GM21360 (cell line): ENCODE data around the gene FNDC3B.

Experiments
- ATAC-seq: cut with Tn5 transposase; IDR thresholded peaks from one replicate; pipeline ENCODE4 v1.9.1; 2021; ENCODE audit warnings: mild to moderate bottlenecking, moderate library complexity; ENCODE audit not compliant: unreplicated experiment

FNDC3B gene

GRCh38 chr3:172208586-172209332 lies 169.4 kb downstream of the FNDC3B start:
- ATAC-seq: no peak

GRCh38 chr3:172209333-172210321 lies 170.2 kb downstream of the FNDC3B start:
- no peak for ATAC-seq

GRCh38 chr3:172210355-172210754 lies 171.0 kb downstream of the FNDC3B start:
- no peak for ATAC-seq

GRCh38 chr3:172211123-172211522 lies 171.7 kb downstream of the FNDC3B start:
- no peak for ATAC-seq

GRCh38 chr3:172213200-172213599 lies 173.8 kb downstream of the FNDC3B start:
- no peak for ATAC-seq

- no peak for ATAC-seq
These were observed 174.5 kb downstream of the FNDC3B start for GRCh38 chr3:172213904-172214303.

GRCh38 chr3:172216267-172216666 lies 176.9 kb downstream of the FNDC3B start:
- no peak for ATAC-seq

- no peak for ATAC-seq
These were observed 177.5 kb downstream of the FNDC3B start for GRCh38 chr3:172216911-172217310.

GRCh38 chr3:172217877-172218276 lies 178.5 kb downstream of the FNDC3B start:
- no peak for ATAC-seq

- no peak for ATAC-seq
These were observed 179.3 kb downstream of the FNDC3B start for GRCh38 chr3:172218350-172219323.

GRCh38 chr3:172219750-172220149 lies 180.4 kb downstream of the FNDC3B start:
- ATAC-seq: no peak

- no peak for ATAC-seq
These were observed 182.2 kb downstream of the FNDC3B start for GRCh38 chr3:172221547-172221946.

- no peak for ATAC-seq
These were observed 183.2 kb downstream of the FNDC3B start for GRCh38 chr3:172222478-172223071.

GRCh38 chr3:172223870-172224269 lies 184.5 kb downstream of the FNDC3B start:
- no peak for ATAC-seq

- ATAC-seq: no peak
These were observed 185.3 kb downstream of the FNDC3B start for GRCh38 chr3:172224560-172225214.

- no peak for ATAC-seq
These were observed 185.9 kb downstream of the FNDC3B start for GRCh38 chr3:172225215-172225707.

- no peak for ATAC-seq
These were observed 187.5 kb downstream of the FNDC3B start for GRCh38 chr3:172226831-172227230.

- no peak for ATAC-seq
These were observed 188.1 kb downstream of the FNDC3B start for GRCh38 chr3:172227340-172228035.

GRCh38 chr3:172228036-172228415 lies 188.6 kb downstream of the FNDC3B start:
- no peak for ATAC-seq
